ENCODE data around the gene PLAAT1.

PLAAT1 gene

DNA sequence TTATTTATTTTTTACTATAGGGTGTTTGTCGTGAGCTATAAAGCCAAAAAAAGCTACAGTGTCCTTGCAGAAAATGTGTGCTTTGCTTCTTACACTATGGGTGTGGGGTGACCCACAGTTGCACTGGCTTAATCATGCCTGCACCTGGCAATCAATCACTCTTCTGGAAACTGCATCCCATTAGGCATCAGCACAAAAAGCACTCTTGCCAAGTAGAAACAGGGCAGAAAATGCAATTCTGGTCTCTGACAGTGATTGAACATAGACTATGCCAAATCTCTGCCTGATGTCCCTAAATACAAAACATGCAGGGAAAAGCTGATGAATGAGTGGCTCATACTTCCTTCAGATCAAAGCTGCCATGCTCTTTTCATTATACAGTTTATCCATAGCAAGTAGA lies 30.4 kb upstream of the PLAAT1 start:
- no peaks in the 10 kb centered on the region for H3K27me3 ChIP-seq (ENCODE audit: insufficient read depth, poor library complexity, severe bottlenecking)
- ATAC-seq (ENCODE audit: low read depth) (no peak), DNase-seq (ENCODE audit: low spot score) (no peak)
- H3K9me3 ChIP-seq (ENCODE audit: severe bottlenecking) = no peaks in the 10 kb centered on the region
- H3K36me3 ChIP-seq (ENCODE audit: low read depth) = no peaks in the 10 kb centered on the region
- no peak overlapping the region for H3K4me3 ChIP-seq (ENCODE audit: severe bottlenecking)
- no peaks in the 10 kb centered on the region for H3K4me1 ChIP-seq (ENCODE audit: insufficient read depth, poor library complexity, severe bottlenecking)
- TF ChIP-seq, protein P1, sequence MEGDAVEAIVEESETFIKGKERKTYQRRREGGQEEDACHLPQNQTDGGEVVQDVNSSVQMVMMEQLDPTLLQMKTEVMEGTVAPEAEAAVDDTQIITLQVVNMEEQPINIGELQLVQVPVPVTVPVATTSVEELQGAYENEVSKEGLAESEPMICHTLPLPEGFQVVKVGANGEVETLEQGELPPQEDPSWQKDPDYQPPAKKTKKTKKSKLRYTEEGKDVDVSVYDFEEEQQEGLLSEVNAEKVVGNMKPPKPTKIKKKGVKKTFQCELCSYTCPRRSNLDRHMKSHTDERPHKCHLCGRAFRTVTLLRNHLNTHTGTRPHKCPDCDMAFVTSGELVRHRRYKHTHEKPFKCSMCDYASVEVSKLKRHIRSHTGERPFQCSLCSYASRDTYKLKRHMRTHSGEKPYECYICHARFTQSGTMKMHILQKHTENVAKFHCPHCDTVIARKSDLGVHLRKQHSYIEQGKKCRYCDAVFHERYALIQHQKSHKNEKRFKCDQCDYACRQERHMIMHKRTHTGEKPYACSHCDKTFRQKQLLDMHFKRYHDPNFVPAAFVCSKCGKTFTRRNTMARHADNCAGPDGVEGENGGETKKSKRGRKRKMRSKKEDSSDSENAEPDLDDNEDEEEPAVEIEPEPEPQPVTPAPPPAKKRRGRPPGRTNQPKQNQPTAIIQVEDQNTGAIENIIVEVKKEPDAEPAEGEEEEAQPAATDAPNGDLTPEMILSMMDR (IDR thresholded peaks at IDR 0.05; ENCODE audit: poor library complexity, severe bottlenecking) = no peak
- no peak overlapping the region for H3K27ac ChIP-seq (ENCODE audit: poor library complexity, severe bottlenecking)

DNA sequence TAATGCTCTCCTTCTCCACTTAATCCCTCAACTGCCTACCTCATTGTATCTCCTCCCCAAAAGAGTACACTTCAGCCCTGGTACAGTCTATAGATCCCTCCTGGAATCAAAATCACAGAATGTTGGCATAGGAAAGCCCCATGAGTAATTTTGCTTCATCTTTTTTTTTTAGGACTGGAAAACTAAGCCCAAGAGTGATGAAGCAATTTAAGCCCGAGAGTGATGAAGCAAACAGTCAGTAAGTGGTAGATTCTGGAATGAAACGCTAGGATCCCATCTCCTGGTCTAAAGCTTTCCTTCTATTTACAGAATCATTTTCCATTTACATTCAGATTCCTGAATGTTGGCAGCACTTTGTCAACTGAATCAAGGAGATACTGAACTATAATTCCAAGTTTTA lies 29.8 kb upstream of the PLAAT1 start:
- Histone ChIP-seq H3K9me3 (ENCODE audit: severe bottlenecking) (no peaks in the 10 kb centered on the region), H3K4me1 (ENCODE audit: insufficient read depth, poor library complexity, severe bottlenecking) (no peaks in the 10 kb centered on the region), H3K27ac (ENCODE audit: poor library complexity, severe bottlenecking) (no peak overlapping the region), H3K36me3 (ENCODE audit: low read depth) (no peaks in the 10 kb centered on the region), H3K27me3 (ENCODE audit: insufficient read depth, poor library complexity, severe bottlenecking) (no peaks in the 10 kb centered on the region), H3K4me3 (ENCODE audit: severe bottlenecking) (no peak overlapping the region)
- no peak for ATAC-seq (ENCODE audit: low read depth)
- DNase-seq (ENCODE audit: low spot score) = no peak
- TF ChIP-seq, protein P1 (IDR thresholded peaks at IDR 0.05; ENCODE audit: poor library complexity, severe bottlenecking) = no peak

- Histone ChIP-seq H3K9me3 (ENCODE audit: severe bottlenecking) (no peaks in the 10 kb centered on the region), H3K36me3 (ENCODE audit: low read depth) (no peaks in the 10 kb centered on the region), H3K4me1 (ENCODE audit: insufficient read depth, poor library complexity, severe bottlenecking) (no peaks in the 10 kb centered on the region), H3K4me3 (ENCODE audit: severe bottlenecking) (no peak overlapping the region), H3K27me3 (ENCODE audit: insufficient read depth, poor library complexity, severe bottlenecking) (no peaks in the 10 kb centered on the region), H3K27ac (ENCODE audit: poor library complexity, severe bottlenecking) (no peak overlapping the region)
- no peak for DNase-seq (ENCODE audit: low spot score)
- ATAC-seq (ENCODE audit: low read depth) = no peak
- TF ChIP-seq, protein P1 (IDR thresholded peaks at IDR 0.05; ENCODE audit: poor library complexity, severe bottlenecking) = no peak
Observed at GRCh38 chr3:193211984-193212383, 29.0 kb upstream of the PLAAT1 start.

DNA sequence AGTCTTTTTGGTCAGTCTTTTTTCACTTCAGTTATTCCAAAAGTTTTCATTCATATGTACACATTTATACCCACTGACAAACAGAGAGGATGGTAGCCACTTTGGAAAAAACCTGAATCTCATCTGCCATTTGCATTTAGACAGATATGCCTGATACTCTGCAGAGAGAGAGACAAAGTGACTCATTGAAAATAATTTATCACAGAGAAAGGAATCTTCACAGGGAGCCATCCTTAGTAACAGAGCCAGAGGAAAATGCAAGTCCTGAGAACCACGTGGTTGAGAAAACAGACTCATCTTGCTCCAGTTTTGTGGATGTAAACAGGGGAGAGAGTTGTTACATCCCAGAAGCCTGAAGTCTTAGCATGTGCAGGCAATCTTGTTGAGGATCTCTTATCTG lies 28.2 kb upstream of the PLAAT1 start:
- TF ChIP-seq, protein P1 (IDR thresholded peaks at IDR 0.05; ENCODE audit: poor library complexity, severe bottlenecking) = no peak
- Histone ChIP-seq H3K36me3 (ENCODE audit: low read depth) (no peaks in the 10 kb centered on the region), H3K27me3 (ENCODE audit: insufficient read depth, poor library complexity, severe bottlenecking) (no peaks in the 10 kb centered on the region), H3K4me1 (ENCODE audit: insufficient read depth, poor library complexity, severe bottlenecking) (no peaks in the 10 kb centered on the region), H3K27ac (ENCODE audit: poor library complexity, severe bottlenecking) (no peak overlapping the region), H3K4me3 (ENCODE audit: severe bottlenecking) (no peak overlapping the region), H3K9me3 (ENCODE audit: severe bottlenecking) (no peaks in the 10 kb centered on the region)
- no peak for DNase-seq (ENCODE audit: low spot score)
- no peak for ATAC-seq (ENCODE audit: low read depth)

DNA sequence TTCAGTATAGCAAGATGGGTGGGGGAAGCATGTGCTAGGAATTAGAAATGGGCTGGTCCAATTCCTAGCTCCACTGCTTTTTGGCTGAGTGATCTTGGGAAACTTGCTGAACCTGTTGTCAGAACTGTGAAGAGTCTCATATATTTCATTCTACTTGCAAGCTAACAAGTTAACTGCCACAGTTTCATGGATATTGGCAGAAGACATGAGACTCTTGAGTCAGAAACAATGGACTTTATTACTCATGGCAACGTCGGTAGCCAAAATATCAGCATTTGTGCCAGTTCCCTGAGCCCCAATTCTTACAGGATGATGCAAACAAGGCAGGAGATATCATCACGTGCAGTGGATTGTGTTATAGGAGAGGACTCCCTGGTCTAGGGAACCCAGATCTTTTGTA lies 26.6 kb upstream of the PLAAT1 start:
- no peaks in the 10 kb centered on the region for H3K36me3 ChIP-seq (ENCODE audit: low read depth)
- no peaks in the 10 kb centered on the region for H3K27me3 ChIP-seq (ENCODE audit: insufficient read depth, poor library complexity, severe bottlenecking)
- H3K9me3 ChIP-seq (ENCODE audit: severe bottlenecking) = no peaks in the 10 kb centered on the region
- no peak overlapping the region for H3K27ac ChIP-seq (ENCODE audit: poor library complexity, severe bottlenecking)
- ATAC-seq (ENCODE audit: low read depth) = no peak
- TF ChIP-seq, protein P1 (IDR thresholded peaks at IDR 0.05; ENCODE audit: poor library complexity, severe bottlenecking) = no peak
- DNase-seq (ENCODE audit: low spot score) = no peak
- H3K4me3 ChIP-seq (ENCODE audit: severe bottlenecking) = no peak overlapping the region
- H3K4me1 ChIP-seq (ENCODE audit: insufficient read depth, poor library complexity, severe bottlenecking) = no peaks in the 10 kb centered on the region
